H1 (cell line): ENCODE data around the gene PRKAA2. TPM values are rescaled to one million over a fixed set of nuclear protein-coding genes. Genes with fewer than 3 reads are reported as not detected.

Source experiments
- ATF2 ChIP-seq: IDR thresholded peaks from 2 replicates; pipeline ENCODE4 v1.6.1; 2012; ENCODE audit warnings: low read length, inconsistent platforms
- CHD7 ChIP-seq: fragments of 300-600 bp; sonication (generic); IDR thresholded peaks from 2 replicates; pipeline ENCODE4 v1.7.1; 2012; ENCODE audit warnings: low read length, moderate library complexity, mild to moderate bottlenecking, inconsistent platforms; ENCODE audit not compliant: insufficient replicate concordance
- RAD21 ChIP-seq, 2 experiments: IDR thresholded peaks in 1 of 2; conservative IDR thresholded peaks in 1 of 2; 2 replicates each; pipeline ENCODE4 v1.6.1; 2011; ENCODE audit warnings: low read depth in 2 of 2, low read length in 2 of 2, improper control_type of control experiment in 1 of 2, inconsistent platforms in 1 of 2, mild to moderate bottlenecking in 1 of 2, moderate library complexity in 1 of 2
- SRF ChIP-seq: IDR thresholded peaks from 2 replicates; pipeline ENCODE4 v1.6.1; 2011; ENCODE audit warnings: mild to moderate bottlenecking, low read depth, low read length, moderate library complexity
- TEAD4 ChIP-seq: IDR thresholded peaks from 2 replicates; pipeline ENCODE4 v1.6.1; 2012; ENCODE audit warnings: low read depth, low read length, inconsistent platforms, mixed read lengths
- ZNF274 ChIP-seq: IDR thresholded peaks from 2 replicates; pipeline ENCODE4 v1.7.0; 2012; ENCODE audit warnings: low read length, borderline replicate concordance; ENCODE audit errors: extremely low read depth
- polyA plus RNA-seq, 7 experiments: library from polyadenylated mRNA; depleted of rRNA in 3 of 7; stranded (reverse) in 5 of 7; unstranded in 2 of 7; fragments of >200 nt in 5 of 7; fragments of 200-250 nt in 2 of 7; gene quantifications; 1 replicate in 5 of 7; 2 replicates in 1 of 7; 4 replicates in 1 of 7; pipeline versions ENCODE4 v1.2.1 to v1.2.3, GENCODE V29; 2011 to 2013; ENCODE audit warnings: missing spikeins in 2 of 7, mixed read lengths in 2 of 7
- total RNA-seq: library from RNA; stranded (reverse); fragmentation: NEBNext Ultra II Directional; extraction: Animal tissue kit (Norgen Biotek cat#: 25700); gene quantifications from 2 replicates; pipeline ENCODE4 v1.2.1, GENCODE V29; 2021

The PRKAA2 gene
- total and polyA plus RNA-seq, 2 of the 8 experiments (the other 6 are each of a cell fraction or from before 2014, with no cell fraction given): 2.6 to 6.4 TPM

GRCh38 chr1:56630786-56631185 lies 14.3 kb upstream of the PRKAA2 start (continued):
- no peak for TF ChIP-seq CHD7
- no peak for TF ChIP-seq RAD21 (IDR thresholded peaks at IDR 0.05 in 1 of 2, conservative IDR thresholded peaks at IDR 0.05 in 1 of 2; ENCODE audit: low read depth in 2 of 2, low read length in 2 of 2)
- no peak for TF ChIP-seq ZNF274
- no peak for TF ChIP-seq TEAD4
- no peak for TF ChIP-seq ATF2
- TF ChIP-seq SRF: no peak
